Activated T-helper 2 cell treated with anti-CD3 and anti-CD28 coated beads, Interferon-gamma antibody, Interleukin-2, Interleukin-4, amounts not matched to agents 10 μg/mL and 5 μg/mL and 100 μg/mL, durations not matched to agents 14 hours and 24 hours and 36 hours (primary cell): Measurements from ENCODE around the gene SYT17. TPM values are rescaled to one million over a fixed set of nuclear protein-coding genes. Genes with fewer than 3 reads are reported as not detected.
A peak's percentile ranks its signal among the peaks of the same experiment; 100 is the strongest.

Experiments used
- DNase-seq: peaks from one replicate; pipeline ENCODE4 v3.0.0; 2021; ENCODE audit warnings: low spot score
- H3K27ac Mint-ChIP-seq: one replicate; pipeline ENCODE4 v1.8.0; 2021; ENCODE audit warnings: mixed read lengths
- H3K27me3 Mint-ChIP-seq: one replicate; pipeline ENCODE4 v1.8.0; 2021; ENCODE audit warnings: low read depth, mixed read lengths
- H3K36me3 Mint-ChIP-seq: one replicate; pipeline ENCODE4 v1.8.0; 2021; ENCODE audit warnings: low read depth, mixed read lengths
- H3K4me1 Mint-ChIP-seq: one replicate; pipeline ENCODE4 v1.8.0; 2021; ENCODE audit warnings: low read depth, mixed read lengths
- H3K4me3 Mint-ChIP-seq: one replicate; pipeline ENCODE4 v1.8.0; 2021; ENCODE audit warnings: low read depth, mild to moderate bottlenecking, moderate library complexity, mixed read lengths
- H3K9me3 Mint-ChIP-seq: one replicate; pipeline ENCODE4 v1.8.0; 2021; ENCODE audit warnings: mixed read lengths
- intact Hi-C: fragments of 100-400 bp; cut with micrococcal nuclease; formaldehyde crosslinking; loops from one replicate; pipeline ENCODE4 v1.15.1; 2023
- total RNA-seq: library from RNA; stranded (reverse); gene quantifications from 2 replicates; pipeline ENCODE4 v1.2.3, GENCODE V29; 2022

SYT17 gene
- total RNA-seq, 1 donor from 2014 or later: 0.57 TPM

DNA sequence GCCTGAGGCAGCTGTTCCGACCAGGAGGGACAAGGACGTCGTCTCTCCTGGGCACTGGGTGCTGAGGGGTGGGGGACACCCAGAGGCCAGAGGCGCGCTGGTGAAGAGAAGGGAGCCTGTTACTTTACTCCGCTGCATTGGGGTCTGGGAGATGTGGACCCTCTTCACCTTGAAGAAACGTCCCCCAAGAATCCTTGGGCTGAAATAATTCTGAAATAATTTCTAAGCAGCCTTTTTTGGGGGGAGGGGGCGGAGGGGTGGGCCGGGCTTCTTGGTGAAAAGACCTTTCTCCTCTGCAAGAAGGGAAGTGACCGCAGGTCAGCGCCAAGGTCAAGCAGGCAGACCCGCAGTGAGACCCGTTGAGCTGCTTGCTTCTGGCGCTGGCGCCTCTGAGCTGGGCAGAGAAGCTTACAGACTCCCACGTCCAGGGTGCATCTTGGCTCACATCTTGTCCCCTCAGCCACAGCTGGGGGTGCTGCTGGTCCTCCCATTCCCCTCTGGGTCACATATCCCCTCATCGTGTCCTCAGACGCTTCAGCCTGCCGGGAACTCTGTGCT, 1.1 kb downstream of the SYT17 start:
- peaks cover 30% of the 10 kb centered on the region for H3K27me3 Mint-ChIP-seq
- no peaks in the 10 kb centered on the region for H3K9me3 Mint-ChIP-seq
- intact Hi-C loops: no loop called here
- no peaks in the 10 kb centered on the region for H3K4me1 Mint-ChIP-seq
- peak overlapping the region; percentile 33 for H3K4me3 Mint-ChIP-seq
- H3K36me3 Mint-ChIP-seq: no peaks in the 10 kb centered on the region
- DNase-seq: no peak
- no peak overlapping the region for H3K27ac Mint-ChIP-seq

DNA sequence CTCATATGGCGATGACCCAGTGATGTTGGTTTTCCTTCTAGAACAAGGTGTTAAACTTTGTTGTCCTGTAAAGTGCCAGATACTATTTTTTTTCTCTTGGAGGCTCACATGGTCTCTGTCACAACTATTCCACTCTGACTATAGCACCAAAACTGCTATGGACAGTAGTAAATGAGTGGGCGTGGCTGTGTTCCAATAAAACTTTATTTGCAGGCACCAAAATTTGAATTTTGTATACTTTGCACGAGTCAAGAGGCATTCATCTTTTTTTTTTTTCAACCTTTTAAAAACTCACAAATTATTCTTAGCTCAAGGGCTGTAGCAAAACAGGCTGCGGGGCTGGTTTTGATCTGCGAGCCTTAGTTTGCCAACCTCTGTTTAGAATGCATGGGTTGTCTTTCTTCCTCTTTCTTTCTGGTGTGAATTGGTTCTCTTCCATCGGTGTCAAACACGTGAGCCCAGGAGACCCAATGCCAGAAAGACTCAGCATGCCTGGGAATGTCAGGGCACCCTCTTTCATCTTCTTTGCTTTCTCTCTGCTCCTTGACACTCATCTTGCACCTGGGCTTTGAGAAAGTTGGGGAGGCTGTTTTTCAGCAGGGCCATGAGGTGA, 2.1 kb downstream of the SYT17 start:
- Mint-ChIP-seq H3K36me3 (no peaks in the 10 kb centered on the region), H3K4me3 (no peak overlapping the region), H3K27ac (no peak overlapping the region), H3K4me1 (no peaks in the 10 kb centered on the region), H3K9me3 (no peaks in the 10 kb centered on the region), H3K27me3 (peaks cover 30% of the 10 kb centered on the region)
- intact Hi-C loops: no loop called here
- no peak for DNase-seq

DNA sequence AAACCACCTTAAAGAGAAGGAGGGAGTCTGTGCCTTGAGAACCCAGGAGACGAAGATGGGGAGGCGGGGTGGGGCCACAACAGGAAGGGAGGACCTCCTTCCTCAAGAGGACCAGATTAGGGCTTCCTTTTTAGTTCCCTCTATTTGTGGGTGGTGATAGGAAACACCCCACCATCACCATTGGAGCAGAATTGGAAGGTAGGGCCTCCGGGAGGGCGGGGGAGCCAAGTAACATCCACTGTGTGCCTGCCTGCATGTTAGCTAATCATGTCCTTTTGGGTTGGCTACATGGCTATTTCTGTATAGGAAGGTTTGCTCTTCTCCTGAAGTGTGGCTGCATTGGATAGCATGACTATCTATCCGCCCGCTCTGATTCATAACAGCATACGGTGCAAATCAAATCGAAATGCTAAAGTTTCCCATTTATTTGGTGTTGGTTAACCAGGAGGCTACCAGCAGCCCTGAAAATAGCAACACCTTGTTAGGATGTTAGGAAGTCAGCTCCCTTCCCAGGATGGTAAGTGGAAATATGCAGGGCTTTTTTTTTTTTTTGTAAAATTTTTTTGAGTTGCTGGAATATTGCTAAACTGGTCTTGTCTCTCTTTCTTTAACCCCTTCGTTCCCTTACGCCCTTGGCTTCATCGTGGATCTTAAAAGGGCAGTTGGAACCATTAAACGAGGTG, 4.2 kb downstream of the SYT17 start:
- H3K9me3 Mint-ChIP-seq: no peaks in the 10 kb centered on the region
- intact Hi-C loops: no loop called here
- H3K27me3 Mint-ChIP-seq: peaks cover 35% of the 10 kb centered on the region

DNA sequence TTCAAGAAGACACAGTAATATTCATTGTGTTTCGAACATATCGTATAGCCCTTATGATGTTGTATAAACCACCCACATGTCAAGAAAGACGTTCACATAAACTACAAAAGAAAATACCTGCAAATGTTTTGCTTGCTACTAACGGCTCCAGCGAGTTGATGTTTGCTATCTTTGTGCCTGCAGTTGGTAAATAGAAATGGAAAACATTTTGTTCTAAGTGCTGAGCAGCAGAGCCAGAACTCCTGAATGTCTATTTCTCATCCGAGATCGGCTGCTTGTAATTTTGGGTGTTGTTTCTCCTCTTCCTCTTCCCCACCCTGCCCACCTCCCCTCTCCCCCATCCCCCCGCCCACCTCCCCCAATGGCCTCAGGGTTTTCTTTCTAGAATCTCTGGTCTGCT, 5.0 kb downstream of the SYT17 start:
- H3K36me3 Mint-ChIP-seq: no peaks in the 10 kb centered on the region
- peaks cover 35% of the 10 kb centered on the region for H3K27me3 Mint-ChIP-seq
- H3K4me1 Mint-ChIP-seq: no peaks in the 10 kb centered on the region
- no peaks in the 10 kb centered on the region for H3K9me3 Mint-ChIP-seq
- no peak for DNase-seq
- intact Hi-C loops: no loop called here
- H3K27ac Mint-ChIP-seq: no peak overlapping the region
- no peak overlapping the region for H3K4me3 Mint-ChIP-seq

More for the DNA sequence above, 4.2 kb downstream of the SYT17 start:
- no peak overlapping the region for H3K4me3 Mint-ChIP-seq
- H3K36me3 Mint-ChIP-seq: no peaks in the 10 kb centered on the region
- H3K4me1 Mint-ChIP-seq: no peaks in the 10 kb centered on the region
- no peak overlapping the region for H3K27ac Mint-ChIP-seq
- DNase-seq: no peak

DNA sequence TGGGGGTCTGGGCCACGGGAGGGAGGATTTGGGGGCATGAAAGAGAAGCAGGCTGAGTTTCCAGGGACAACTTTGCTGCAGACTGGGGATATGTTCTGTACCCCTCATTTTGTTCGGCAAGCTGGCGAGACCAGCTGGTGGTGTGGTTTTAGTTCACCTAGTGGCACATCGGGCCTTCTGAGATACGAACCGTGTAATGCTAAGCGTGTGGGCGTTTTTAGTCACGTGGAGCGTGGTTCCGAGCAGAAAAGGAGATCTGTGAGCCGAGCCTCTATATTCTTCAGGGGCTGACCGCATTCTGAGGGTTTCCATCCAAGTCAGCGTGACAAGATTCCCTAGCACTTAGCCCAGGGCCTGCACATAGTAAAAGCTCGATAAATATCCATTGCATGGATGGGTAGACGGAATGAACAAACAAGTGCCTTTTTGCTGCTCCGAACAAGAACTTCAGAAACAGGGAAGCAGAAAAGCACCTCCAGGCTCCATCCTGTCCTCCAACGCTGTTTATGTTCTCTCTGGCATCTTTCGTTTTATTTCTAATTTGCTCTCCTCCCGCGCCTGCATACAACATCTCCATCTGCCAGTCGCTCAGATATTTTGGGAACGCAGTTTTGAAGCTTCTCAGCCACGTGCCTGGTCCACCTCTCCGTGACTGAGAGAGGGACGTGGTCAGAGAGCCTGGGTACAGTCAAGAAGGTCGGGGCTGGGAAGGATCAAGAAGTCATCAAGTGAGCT, 5.8 kb downstream of the SYT17 start:
- intact Hi-C loops: no loop called here
- H3K4me1 Mint-ChIP-seq: no peaks in the 10 kb centered on the region
- no peaks in the 10 kb centered on the region for H3K36me3 Mint-ChIP-seq
- DNase-seq: no peak
- no peak overlapping the region for H3K4me3 Mint-ChIP-seq
- peaks cover 33% of the 10 kb centered on the region for H3K27me3 Mint-ChIP-seq
- H3K27ac Mint-ChIP-seq: no peak overlapping the region
- no peaks in the 10 kb centered on the region for H3K9me3 Mint-ChIP-seq

DNA sequence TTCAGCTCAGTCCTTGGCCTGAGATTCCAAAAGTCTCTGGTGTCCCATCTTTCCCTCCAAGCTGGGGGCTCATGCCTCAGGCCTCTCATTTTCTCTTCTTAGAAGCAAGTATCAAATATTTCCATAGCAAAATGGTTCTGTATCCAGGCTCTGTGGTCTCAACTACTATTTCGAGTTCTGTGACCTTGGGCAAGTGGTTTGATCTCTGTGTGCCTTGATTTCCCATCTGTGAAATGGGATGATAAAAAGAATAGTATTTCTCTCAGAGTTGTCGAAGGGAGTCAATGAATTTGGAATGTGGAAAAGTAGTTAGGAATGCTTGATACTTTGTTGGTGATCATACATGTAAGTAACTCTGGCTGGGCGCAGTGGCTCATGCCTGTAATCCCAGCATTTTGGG, 6.4 kb downstream of the SYT17 start:
- Mint-ChIP-seq H3K27ac (no peak overlapping the region), H3K36me3 (no peaks in the 10 kb centered on the region), H3K27me3 (peaks cover 31% of the 10 kb centered on the region), H3K4me1 (no peaks in the 10 kb centered on the region), H3K4me3 (no peak overlapping the region), H3K9me3 (no peaks in the 10 kb centered on the region)
- DNase-seq: no peak
- intact Hi-C loops: no loop called here

DNA sequence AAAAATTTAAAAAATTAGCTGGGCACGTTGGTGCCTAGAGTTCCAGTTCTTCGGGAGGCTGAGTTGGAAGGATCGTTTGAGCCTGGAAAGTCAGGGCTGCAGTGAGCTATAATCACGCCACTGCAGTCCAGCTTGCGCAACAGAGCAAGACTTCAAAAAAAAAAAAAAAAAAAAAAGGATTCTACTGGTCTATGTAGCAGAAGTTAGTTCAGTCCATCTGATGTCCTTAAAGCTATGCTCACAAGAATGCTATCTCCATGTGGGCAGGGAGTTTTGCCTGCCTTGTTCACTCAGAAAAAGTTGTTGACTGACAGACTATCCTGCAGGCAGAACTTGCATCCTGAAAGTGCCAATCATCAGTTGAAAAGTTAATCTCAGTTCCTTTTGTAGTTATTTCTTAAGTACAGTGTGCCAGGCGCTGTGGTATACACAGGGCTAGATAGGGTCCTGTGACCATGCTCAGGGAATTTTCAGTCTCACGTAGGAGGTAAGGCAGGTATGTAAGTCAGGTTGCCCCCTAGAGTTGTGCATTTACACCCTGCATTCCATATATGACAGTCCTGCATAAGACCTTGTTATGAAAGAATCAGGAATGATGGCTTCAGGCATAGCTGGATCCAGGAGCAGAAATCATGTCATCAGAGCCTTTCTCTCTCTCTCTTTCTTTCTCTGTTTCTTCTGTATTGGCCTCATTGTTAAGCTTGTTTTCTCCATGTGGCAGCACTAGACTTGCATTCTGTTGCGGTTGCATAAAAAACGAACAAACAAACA, 7.6 kb downstream of the SYT17 start:
- H3K4me1 Mint-ChIP-seq: peaks cover 4% of the 10 kb centered on the region
- no peak for DNase-seq
- H3K27me3 Mint-ChIP-seq: peaks cover 21% of the 10 kb centered on the region
- no peaks in the 10 kb centered on the region for H3K36me3 Mint-ChIP-seq
- H3K9me3 Mint-ChIP-seq: no peaks in the 10 kb centered on the region
- no peak overlapping the region for H3K27ac Mint-ChIP-seq
- no peak overlapping the region for H3K4me3 Mint-ChIP-seq
- intact Hi-C loops: no loop called here

DNA sequence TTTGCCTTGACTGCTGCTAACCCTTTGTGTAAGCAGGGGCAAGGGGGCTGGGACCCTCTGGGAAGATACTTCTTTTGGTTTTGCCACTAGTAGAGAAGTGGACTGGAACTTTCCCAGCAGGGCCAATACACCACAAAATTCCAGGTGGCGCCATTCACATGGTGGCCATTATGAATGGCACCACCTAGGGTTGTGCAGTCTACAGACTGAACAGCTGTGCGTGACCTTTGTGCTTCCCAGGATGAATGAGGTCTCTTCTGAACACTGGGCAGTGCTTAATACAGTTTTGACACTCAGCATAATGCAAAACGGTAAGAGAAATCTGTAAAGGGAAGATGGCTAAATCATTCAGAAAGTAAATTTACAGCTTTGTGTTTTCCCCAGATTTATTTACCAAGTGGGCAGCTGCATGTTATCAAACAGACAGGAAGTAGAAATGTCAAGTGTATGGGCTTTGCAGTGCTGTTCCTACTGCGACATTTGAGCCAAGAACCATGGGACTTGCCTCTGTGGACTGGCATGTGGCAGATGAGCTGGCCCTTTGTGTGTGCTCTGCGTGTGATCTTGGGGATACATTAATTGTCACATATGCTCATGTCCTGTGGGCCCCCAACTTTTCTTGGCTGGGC, 9.2 kb downstream of the SYT17 start:
- Mint-ChIP-seq H3K4me3 (no peak overlapping the region), H3K27me3 (peaks cover 18% of the 10 kb centered on the region), H3K4me1 (peaks cover 4% of the 10 kb centered on the region), H3K36me3 (no peaks in the 10 kb centered on the region), H3K27ac (no peak overlapping the region), H3K9me3 (no peaks in the 10 kb centered on the region)
- DNase-seq: no peak
- intact Hi-C loops: no loop called here

DNA sequence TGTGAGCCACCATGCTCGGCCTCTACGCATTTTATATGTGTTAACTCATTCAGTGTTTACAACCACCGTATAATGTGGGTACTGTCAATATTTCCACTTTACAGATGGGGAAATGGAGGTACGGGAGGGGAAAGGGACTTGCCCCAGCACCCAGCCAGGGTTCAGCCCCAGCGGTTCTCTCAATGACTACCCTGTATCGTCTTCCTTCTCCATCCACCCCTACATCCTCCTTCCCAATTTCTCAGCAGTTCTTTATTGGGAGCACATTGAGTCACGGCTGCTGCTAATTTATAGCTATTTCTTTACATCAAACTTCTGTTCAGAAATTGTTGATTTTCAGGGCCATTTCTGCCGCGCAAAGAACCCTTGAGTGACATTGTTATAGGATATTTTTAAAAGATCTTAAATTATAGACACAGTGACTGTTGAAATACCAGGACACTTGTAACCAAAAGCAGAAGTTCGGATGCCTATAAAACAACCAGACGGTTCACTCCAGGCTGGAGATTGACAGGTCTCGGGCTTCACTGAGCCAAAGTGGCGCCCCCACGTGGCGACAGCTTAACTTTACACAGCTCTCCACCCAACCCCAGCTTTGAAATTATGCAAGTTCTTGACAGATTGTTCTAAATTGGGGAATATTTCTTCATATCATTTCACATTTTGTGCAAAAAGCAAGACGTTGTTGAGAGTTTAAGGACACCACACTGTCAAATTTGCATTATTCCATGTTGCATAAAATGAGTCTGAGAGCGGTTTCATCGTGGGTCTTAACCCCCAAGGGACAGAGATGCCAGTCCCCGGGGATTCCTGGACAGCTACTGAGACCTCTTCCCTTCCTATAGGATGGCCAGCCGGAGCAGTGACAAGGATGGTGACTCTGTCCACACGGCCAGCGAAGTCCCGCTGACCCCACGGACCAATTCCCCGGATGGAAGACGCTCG, 11.8 kb downstream of the SYT17 start:
- H3K27me3 Mint-ChIP-seq: peaks cover 6% of the 10 kb centered on the region
- H3K4me3 Mint-ChIP-seq: no peak overlapping the region
- H3K36me3 Mint-ChIP-seq: no peaks in the 10 kb centered on the region
- H3K4me1 Mint-ChIP-seq: peaks cover 4% of the 10 kb centered on the region
- intact Hi-C loops: loop anchor here (1.0 to 10.0 kb wide), 2 partner anchors 94 to 115 kb away; no protein-coding TSS in a partner anchor
- DNase-seq: peak; percentile 32
- H3K27ac Mint-ChIP-seq: no peak overlapping the region
- no peaks in the 10 kb centered on the region for H3K9me3 Mint-ChIP-seq

DNA sequence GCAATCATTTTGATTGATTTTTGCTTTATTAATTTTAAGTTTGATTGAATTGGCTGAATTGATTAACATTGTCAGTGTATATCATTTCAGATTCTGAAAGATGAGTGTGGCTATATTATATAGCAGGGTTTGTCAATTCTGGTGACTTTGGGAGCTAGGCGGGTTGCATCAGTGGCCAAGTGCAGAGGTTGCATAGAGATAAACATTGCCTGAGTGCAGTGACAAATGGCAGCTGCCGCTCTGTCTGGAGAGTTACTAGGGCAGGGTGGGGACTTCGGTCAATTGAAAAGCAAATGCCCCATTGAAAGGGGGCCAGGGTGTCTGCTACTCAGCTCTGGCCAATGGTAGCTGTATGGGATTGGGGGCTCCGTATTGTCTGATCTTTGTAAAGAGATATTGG, 12.7 kb downstream of the SYT17 start:
- Mint-ChIP-seq H3K9me3 (no peaks in the 10 kb centered on the region), H3K36me3 (no peaks in the 10 kb centered on the region), H3K4me3 (no peak overlapping the region), H3K4me1 (peaks cover 4% of the 10 kb centered on the region), H3K27ac (no peak overlapping the region), H3K27me3 (peaks cover 6% of the 10 kb centered on the region)
- intact Hi-C loops: loop anchor here (1.0 to 10.0 kb wide), 2 partner anchors 94 to 114 kb away; no protein-coding TSS in a partner anchor
- DNase-seq: no peak

DNA sequence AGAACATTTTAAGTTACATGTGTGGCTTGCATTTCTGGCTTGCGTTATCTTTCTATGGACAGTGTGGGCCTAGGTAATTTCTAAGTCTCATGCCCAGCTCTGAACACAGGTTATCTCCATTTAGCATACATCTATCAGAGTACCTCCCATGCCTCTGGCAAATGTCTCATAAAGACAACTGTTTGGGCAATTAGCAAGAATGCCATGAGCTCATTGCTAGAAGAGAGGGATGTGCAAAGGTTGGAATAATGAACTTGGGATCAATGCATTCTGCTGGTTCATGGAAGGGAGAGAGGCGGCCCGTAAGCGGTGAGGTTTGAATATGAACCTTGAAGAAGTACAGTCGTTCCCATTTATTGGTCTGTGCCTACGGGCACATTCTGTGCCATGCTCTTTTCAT, 14.4 kb downstream of the SYT17 start:
- Mint-ChIP-seq H3K27me3 (no peaks in the 10 kb centered on the region), H3K4me3 (no peak overlapping the region), H3K27ac (no peak overlapping the region), H3K36me3 (no peaks in the 10 kb centered on the region), H3K9me3 (no peaks in the 10 kb centered on the region), H3K4me1 (peaks cover 4% of the 10 kb centered on the region)
- intact Hi-C loops: loop anchor here (10.0 kb wide), 1 partner anchor 112 kb away; no protein-coding TSS in a partner anchor
- DNase-seq: no peak
